Duodenal mucosa (tissue), 2 donors: ENCODE data around the gene SNX22.

Source experiments
- H3K27ac ChIP-seq: one replicate; pipeline ENCODE4 v1.7.0; 2013; ENCODE audit warnings: low read depth, low read length
- H3K27me3 ChIP-seq, 2 donors: one replicate each; pipeline ENCODE4 v1.7.0; 2013; ENCODE audit warnings: low read length in 2 of 2, control low read depth in 1 of 2; ENCODE audit not compliant: insufficient read depth in 2 of 2, control insufficient read depth in 1 of 2
- H3K36me3 ChIP-seq, 2 donors: one replicate each; pipeline ENCODE4 v1.7.0; 2013; ENCODE audit warnings: low read length in 2 of 2, control low read depth in 1 of 2; ENCODE audit not compliant: insufficient read depth in 2 of 2, control insufficient read depth in 1 of 2
- H3K4me1 ChIP-seq, 2 donors: one replicate each; pipeline ENCODE4 v1.7.0; 2013; ENCODE audit warnings: low read length in 2 of 2, control low read depth in 1 of 2; ENCODE audit not compliant: insufficient read depth in 2 of 2, control insufficient read depth in 1 of 2
- H3K4me3 ChIP-seq, 2 donors: one replicate each; pipeline ENCODE4 v1.7.0; 2013; ENCODE audit warnings: low read length in 2 of 2, low read depth in 1 of 2
- H3K9ac ChIP-seq, 2 donors: one replicate each; pipeline ENCODE4 v1.7.0; 2013; ENCODE audit warnings: low read length in 2 of 2, low read depth in 1 of 2
- H3K9me3 ChIP-seq, 2 donors: one replicate each; pipeline ENCODE4 v1.7.0; 2013; ENCODE audit warnings: low read length in 2 of 2, control low read depth in 1 of 2; ENCODE audit not compliant: control insufficient read depth in 1 of 2

Gene SNX22

GRCh38 chr15:64133623-64134344, 17.7 kb upstream of the SNX22 start:
- no peaks in the 10 kb centered on the region for H3K27me3 ChIP-seq
- no peaks in the 10 kb centered on the region for H3K4me1 ChIP-seq
- H3K9me3 ChIP-seq = no peaks in the 10 kb centered on the region
- H3K4me3 ChIP-seq = no peak overlapping the region
- H3K9ac ChIP-seq = no peak overlapping the region
- H3K27ac ChIP-seq = no peak overlapping the region
- H3K36me3 ChIP-seq = peaks cover 72 to 90% of the 10 kb centered on the region in 2 donors

DNA sequence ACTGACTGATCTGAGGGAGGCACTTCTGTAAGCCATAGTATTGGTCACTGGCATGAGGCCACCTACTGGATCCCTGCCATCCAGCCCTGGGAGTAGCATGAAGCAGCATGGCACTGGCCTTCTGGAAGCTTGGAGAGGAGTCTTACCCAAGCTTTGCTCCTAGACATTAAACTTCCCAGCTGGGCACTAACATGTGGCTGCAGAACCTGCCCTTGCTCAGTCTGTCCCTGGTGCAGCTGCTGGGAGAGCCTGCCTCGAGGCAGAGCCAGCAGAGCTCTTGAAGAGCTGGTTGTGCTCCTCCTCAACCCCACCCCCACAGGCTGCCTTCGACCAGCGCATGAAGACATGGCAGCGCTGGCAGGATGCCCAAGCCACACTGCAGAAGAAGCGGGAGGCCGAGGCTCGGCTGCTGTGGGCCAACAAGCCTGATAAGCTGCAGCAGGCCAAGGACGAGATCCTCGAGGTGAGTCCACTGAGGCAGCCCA, 17.1 kb upstream of the SNX22 start:
- no peaks in the 10 kb centered on the region for H3K27me3 ChIP-seq
- no peak overlapping the region for H3K27ac ChIP-seq
- H3K4me3 ChIP-seq = no peak overlapping the region
- no peak overlapping the region for H3K9ac ChIP-seq
- peaks cover 69 to 88% of the 10 kb centered on the region in 2 donors for H3K36me3 ChIP-seq
- H3K4me1 ChIP-seq = no peaks in the 10 kb centered on the region
- H3K9me3 ChIP-seq = no peaks in the 10 kb centered on the region

- H3K27ac ChIP-seq = no peak overlapping the region
- no peaks in the 10 kb centered on the region for H3K9me3 ChIP-seq
- H3K4me3 ChIP-seq = no peak overlapping the region
- H3K9ac ChIP-seq = no peak overlapping the region
- no peaks in the 10 kb centered on the region for H3K27me3 ChIP-seq
- peaks cover 57 to 75% of the 10 kb centered on the region in 2 donors for H3K36me3 ChIP-seq
- no peaks in the 10 kb centered on the region for H3K4me1 ChIP-seq
These were observed 15.2 kb upstream of the SNX22 start for GRCh38 chr15:64136347-64136746.

- H3K4me1 ChIP-seq = no peaks in the 10 kb centered on the region
- H3K9me3 ChIP-seq = no peaks in the 10 kb centered on the region
- no peak overlapping the region for H3K9ac ChIP-seq
- peaks cover 51 to 74% of the 10 kb centered on the region in 2 donors for H3K36me3 ChIP-seq
- H3K27ac ChIP-seq = no peak overlapping the region
- H3K4me3 ChIP-seq = no peak overlapping the region
- H3K27me3 ChIP-seq = no peaks in the 10 kb centered on the region
These were observed 14.2 kb upstream of the SNX22 start for GRCh38 chr15:64137226-64137833.

DNA sequence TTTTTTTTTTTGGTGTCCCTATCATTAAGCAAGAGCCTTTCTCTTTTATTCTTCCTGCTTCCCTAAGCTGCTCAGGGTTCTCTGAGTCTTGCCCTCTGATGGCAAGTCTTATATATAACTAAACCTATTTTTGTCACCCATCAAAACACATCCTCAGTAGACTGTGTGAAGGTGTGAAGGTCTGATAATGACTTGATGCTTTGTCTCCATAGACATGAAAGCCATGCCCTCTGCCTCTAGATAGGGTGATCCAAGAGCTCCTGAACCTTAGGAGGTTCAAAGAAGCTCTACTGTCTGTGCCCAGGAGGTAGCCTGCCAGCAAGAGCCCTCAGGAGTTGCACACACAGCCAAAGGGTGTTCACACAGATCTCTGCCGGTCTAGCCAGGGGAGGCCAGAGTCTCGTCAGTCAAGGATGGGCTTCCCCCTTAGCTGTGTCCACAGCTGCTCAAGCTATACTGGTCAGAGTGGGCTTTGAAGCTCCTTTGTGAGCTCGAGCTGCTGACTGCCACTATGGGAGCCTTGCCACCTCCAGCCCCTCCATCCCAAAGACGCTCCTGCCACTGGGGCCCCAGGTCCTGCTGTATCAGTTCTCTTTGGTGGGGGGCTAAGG, 13.1 kb upstream of the SNX22 start:
- Histone ChIP-seq H3K27ac (no peak overlapping the region), H3K27me3 (no peaks in the 10 kb centered on the region), H3K4me3 (no peak overlapping the region), H3K9ac (no peak overlapping the region), H3K9me3 (no peaks in the 10 kb centered on the region), H3K4me1 (no peaks in the 10 kb centered on the region), H3K36me3 (peaks cover 52 to 75% of the 10 kb centered on the region in 2 donors)

- no peaks in the 10 kb centered on the region for H3K27me3 ChIP-seq
- no peaks in the 10 kb centered on the region for H3K9me3 ChIP-seq
- H3K36me3 ChIP-seq = peaks cover 36 to 60% of the 10 kb centered on the region in 2 donors
- no peak overlapping the region for H3K27ac ChIP-seq
- H3K4me3 ChIP-seq = no peak overlapping the region
- no peak overlapping the region for H3K9ac ChIP-seq
- no peaks in the 10 kb centered on the region for H3K4me1 ChIP-seq
These were observed 9.6 kb upstream of the SNX22 start for GRCh38 chr15:64141798-64142512.

DNA sequence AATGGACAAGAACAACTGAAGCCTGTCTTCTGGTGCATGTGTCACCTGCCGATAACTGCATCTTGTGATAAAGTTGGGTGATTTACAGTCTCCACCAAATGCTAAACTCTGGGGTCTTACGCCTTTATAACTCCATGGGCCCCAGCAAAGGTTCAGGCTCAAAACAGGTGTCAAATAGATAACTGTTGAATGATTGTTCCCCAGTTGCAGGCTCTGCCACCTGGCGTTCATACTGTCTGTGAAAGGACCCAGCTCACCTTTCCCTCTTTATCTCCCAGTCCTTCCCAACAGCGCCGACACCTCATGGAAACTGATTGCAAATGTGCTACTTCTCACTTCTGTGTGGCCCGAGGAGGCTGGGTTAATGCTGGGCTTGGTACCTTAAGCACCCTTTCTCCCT, 8.3 kb upstream of the SNX22 start:
- peaks cover 28 to 48% of the 10 kb centered on the region in 2 donors for H3K36me3 ChIP-seq
- H3K4me1 ChIP-seq = no peaks in the 10 kb centered on the region
- H3K27ac ChIP-seq = no peak overlapping the region
- no peaks in the 10 kb centered on the region for H3K9me3 ChIP-seq
- H3K4me3 ChIP-seq = no peak overlapping the region
- no peak overlapping the region for H3K9ac ChIP-seq
- H3K27me3 ChIP-seq = no peaks in the 10 kb centered on the region

DNA sequence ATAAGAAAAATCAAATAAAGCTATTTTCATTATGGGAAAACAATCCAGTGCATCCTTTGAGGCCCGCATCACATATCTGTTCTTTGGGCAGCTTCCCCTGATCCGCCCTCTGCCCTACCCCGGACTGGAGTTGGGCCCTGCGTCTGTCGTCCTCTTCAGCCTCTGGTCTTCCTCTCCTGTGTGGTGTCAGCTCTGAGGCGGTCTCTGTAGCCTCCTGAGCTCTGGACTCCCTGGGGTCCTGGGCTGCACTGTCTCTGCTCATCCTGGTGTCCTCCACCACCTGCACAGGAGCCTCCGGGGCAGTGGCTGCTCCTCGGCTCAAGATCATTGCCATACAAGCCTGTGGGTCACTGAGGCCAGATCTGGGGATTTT, 7.4 kb upstream of the SNX22 start:
- H3K36me3 ChIP-seq = peaks cover 23 to 42% of the 10 kb centered on the region in 2 donors

DNA sequence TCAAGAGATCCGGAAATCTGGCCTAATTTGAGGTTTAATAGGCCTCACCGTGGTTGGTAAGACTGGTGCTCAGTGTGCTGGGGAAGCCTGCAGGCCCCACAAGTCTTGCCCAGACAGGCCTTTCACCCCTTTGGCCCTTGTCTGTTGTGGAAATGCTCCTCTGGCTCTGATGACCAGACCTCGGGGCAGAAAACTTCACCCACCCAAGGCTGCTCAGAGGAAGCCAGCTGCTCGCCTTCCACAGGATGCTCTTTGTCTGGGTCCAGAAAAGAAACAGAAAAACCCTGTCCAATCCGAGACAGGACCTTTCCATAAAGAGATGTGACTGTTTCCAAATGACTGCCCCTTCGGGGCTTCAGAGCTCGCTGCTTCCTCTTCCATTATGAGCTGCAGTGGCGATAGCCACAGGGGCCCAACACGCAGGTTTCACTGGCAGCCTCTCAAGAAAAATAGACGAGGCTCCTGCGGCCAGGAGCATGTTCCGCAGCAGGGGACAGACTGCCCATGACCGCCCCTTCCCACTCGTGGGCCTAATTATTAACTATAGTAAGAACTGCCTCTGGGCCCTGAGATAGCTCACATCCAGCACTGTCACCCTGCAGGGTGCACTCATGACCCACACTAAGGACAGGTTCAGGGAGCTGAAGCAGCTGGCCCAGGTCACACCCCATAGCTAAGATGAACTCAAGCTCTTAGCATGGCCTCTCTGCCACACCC, 6.8 kb upstream of the SNX22 start:
- H3K36me3 ChIP-seq = peaks cover 23 to 42% of the 10 kb centered on the region in 2 donors
- H3K9me3 ChIP-seq = no peaks in the 10 kb centered on the region
- no peak overlapping the region for H3K4me3 ChIP-seq
- H3K9ac ChIP-seq = no peak overlapping the region
- no peaks in the 10 kb centered on the region for H3K27me3 ChIP-seq
- H3K4me1 ChIP-seq = no peaks in the 10 kb centered on the region
- no peak overlapping the region for H3K27ac ChIP-seq

More for the DNA sequence above, 7.4 kb upstream of the SNX22 start:
- Histone ChIP-seq H3K9me3 (no peaks in the 10 kb centered on the region), H3K4me3 (no peak overlapping the region), H3K27ac (no peak overlapping the region), H3K27me3 (no peaks in the 10 kb centered on the region), H3K9ac (no peak overlapping the region), H3K4me1 (no peaks in the 10 kb centered on the region)
